HEK293T (cell line): ENCODE results near the gene OR4K2.
"Not testable (repeated sequence)": the region's sequence is repeated elsewhere in the genome, so short reads cannot be mapped to it uniquely, and the experiment has no call there.

ENCODE experiments used
- CTCF ChIA-PET: fragments of 350-600 bp; formaldehyde crosslinking; extraction: SDS; loops from one replicate; lab custom pipeline; 2021; ENCODE audit warnings: antibody characterized with exemption, inconsistent platforms; lab: Yijun Ruan, JAX
- POLR2A ChIA-PET: fragments of 350-600 bp; formaldehyde crosslinking; extraction: SDS; loops from one replicate; lab custom pipeline; 2020; ENCODE audit warnings: antibody characterized with exemption, inconsistent platforms; lab: Yijun Ruan, JAX
- DNase-seq: peaks from one replicate; pipeline ENCODE4 v3.0.0; 2012; ENCODE audit warnings: mixed read lengths; ENCODE audit errors: extremely low spot score
- ARNT ChIP-seq: fragments of 450-650 bp; IDR thresholded peaks from 2 replicates; pipeline ENCODE4 v1.6.1; 2017; ENCODE audit warnings: mild to moderate bottlenecking
- BHLHE40 ChIP-seq: fragments of 450-650 bp; IDR thresholded peaks from 2 replicates; pipeline ENCODE4 v1.6.1; 2016; ENCODE audit warnings: mild to moderate bottlenecking, moderate library complexity, borderline replicate concordance
- CTBP1 ChIP-seq: fragments of 450-650 bp; IDR thresholded peaks from 2 replicates; pipeline ENCODE4 v1.6.1; 2016; ENCODE audit warnings: borderline replicate concordance
- ELF4 ChIP-seq: fragments of 450-650 bp; IDR thresholded peaks from 2 replicates; pipeline ENCODE4 v1.6.1; 2017; ENCODE audit warnings: antibody characterized with exemption
- FOXA1 ChIP-seq: fragments of 450-650 bp; IDR thresholded peaks from 2 replicates; pipeline ENCODE4 v1.6.1; 2016; ENCODE audit warnings: mild to moderate bottlenecking
- FOXK2 ChIP-seq: fragments of 450-650 bp; IDR thresholded peaks from 2 replicates; pipeline ENCODE4 v1.6.1; 2016; ENCODE audit warnings: mild to moderate bottlenecking
- FOXM1 ChIP-seq: fragments of 450-650 bp; IDR thresholded peaks from 2 replicates; pipeline ENCODE4 v1.6.1; 2017; ENCODE audit warnings: mild to moderate bottlenecking, borderline replicate concordance
- HDGF ChIP-seq: fragments of 450-650 bp; IDR thresholded peaks from 2 replicates; pipeline ENCODE4 v1.6.1; 2017; ENCODE audit warnings: antibody characterized with exemption, borderline replicate concordance
- L3MBTL2 ChIP-seq: fragments of 450-650 bp; conservative IDR thresholded peaks from 2 replicates; pipeline ENCODE4 v1.6.1; 2016; ENCODE audit warnings: mild to moderate bottlenecking
- LEF1 ChIP-seq: fragments of 450-650 bp; IDR thresholded peaks from 2 replicates; pipeline ENCODE4 v1.6.1; 2017; ENCODE audit warnings: mild to moderate bottlenecking, borderline replicate concordance
- NFRKB ChIP-seq: fragments of 450-650 bp; IDR thresholded peaks from 2 replicates; pipeline ENCODE4 v1.6.1; 2016; ENCODE audit warnings: mild to moderate bottlenecking, moderate library complexity
- PKNOX1 ChIP-seq: fragments of 450-650 bp; IDR thresholded peaks from 2 replicates; pipeline ENCODE4 v1.6.1; 2016
- SP1 ChIP-seq: fragments of 450-650 bp; IDR thresholded peaks from 2 replicates; pipeline ENCODE4 v1.6.1; 2017
- SUZ12 ChIP-seq: fragments of 450-650 bp; IDR thresholded peaks from 2 replicates; pipeline ENCODE4 v1.6.1; 2016; ENCODE audit warnings: mild to moderate bottlenecking
- TARDBP ChIP-seq: fragments of 450-650 bp; IDR thresholded peaks from 2 replicates; pipeline ENCODE4 v1.6.1; 2016
- ZNF384 ChIP-seq: fragments of 450-650 bp; IDR thresholded peaks from 2 replicates; pipeline ENCODE4 v1.6.1; 2016

The OR4K2 gene, protein sequence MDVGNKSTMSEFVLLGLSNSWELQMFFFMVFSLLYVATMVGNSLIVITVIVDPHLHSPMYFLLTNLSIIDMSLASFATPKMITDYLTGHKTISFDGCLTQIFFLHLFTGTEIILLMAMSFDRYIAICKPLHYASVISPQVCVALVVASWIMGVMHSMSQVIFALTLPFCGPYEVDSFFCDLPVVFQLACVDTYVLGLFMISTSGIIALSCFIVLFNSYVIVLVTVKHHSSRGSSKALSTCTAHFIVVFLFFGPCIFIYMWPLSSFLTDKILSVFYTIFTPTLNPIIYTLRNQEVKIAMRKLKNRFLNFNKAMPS

DNA sequence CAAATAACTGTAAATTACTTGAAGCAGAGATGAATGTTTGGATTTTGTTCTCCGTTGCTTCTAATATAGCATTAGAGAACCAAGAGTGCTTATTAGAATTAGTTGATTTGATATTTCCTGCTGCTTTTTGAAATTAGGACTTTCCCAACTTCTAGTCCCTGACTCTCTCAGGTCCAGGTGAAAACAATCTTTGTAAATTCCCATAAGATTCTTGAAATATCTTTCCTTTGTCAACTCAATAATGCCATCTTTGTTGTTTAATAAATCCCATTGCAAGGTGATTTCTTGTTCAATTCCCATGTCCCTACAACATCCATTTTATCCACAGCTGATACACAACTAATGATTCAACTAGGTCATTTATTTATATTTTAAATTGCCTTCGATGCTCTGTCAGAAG, at the start of gene OR4K2:
TSS of gene OR4K2 (plus strand) at position 301 of the 400 bp plus-strand sequence. CDS start 1,126 bp downstream, outside the sequence.
- DNase-seq: no peak
- ChIA-PET CTCF (no interaction called here), POLR2A (no interaction called here)
- TF ChIP-seq L3MBTL2 (no peak), ARNT (no peak), FOXA1 (no peak), BHLHE40 (no peak), PKNOX1 (no peak), LEF1 (no peak), FOXM1 (no peak), NFRKB (no peak), HDGF (no peak), FOXK2 (no peak), ELF4 (no peak), ZNF384 (no peak), CTBP1 (no peak)

DNA sequence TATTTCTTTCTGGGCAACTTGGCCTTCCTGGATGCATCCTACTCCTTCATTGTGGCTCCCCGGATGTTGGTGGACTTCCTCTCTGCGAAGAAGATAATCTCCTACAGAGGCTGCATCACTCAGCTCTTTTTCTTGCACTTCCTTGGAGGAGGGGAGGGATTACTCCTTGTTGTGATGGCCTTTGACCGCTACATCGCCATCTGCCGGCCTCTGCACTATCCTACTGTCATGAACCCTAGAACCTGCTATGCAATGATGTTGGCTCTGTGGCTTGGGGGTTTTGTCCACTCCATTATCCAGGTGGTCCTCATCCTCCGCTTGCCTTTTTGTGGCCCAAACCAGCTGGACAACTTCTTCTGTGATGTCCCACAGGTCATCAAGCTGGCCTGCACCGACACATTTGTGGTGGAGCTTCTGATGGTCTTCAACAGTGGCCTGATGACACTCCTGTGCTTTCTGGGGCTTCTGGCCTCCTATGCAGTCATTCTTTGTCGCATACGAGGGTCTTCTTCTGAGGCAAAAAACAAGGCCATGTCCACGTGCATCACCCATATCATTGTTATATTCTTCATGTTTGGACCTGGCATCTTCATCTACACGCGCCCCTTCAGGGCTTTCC, 47.2 kb upstream of the OR4K2 start:
- POLR2A ChIA-PET, CTCF ChIA-PET, DNase-seq: not testable (repeated sequence)

GRCh38 chr14:19828314-19828713, 46.6 kb upstream of the OR4K2 start:
- CTCF ChIA-PET: no interaction called here
- no peak for DNase-seq
- POLR2A ChIA-PET: no interaction called here
- TF ChIP-seq FOXM1 (no peak), SUZ12 (no peak), CTBP1 (no peak)

DNA sequence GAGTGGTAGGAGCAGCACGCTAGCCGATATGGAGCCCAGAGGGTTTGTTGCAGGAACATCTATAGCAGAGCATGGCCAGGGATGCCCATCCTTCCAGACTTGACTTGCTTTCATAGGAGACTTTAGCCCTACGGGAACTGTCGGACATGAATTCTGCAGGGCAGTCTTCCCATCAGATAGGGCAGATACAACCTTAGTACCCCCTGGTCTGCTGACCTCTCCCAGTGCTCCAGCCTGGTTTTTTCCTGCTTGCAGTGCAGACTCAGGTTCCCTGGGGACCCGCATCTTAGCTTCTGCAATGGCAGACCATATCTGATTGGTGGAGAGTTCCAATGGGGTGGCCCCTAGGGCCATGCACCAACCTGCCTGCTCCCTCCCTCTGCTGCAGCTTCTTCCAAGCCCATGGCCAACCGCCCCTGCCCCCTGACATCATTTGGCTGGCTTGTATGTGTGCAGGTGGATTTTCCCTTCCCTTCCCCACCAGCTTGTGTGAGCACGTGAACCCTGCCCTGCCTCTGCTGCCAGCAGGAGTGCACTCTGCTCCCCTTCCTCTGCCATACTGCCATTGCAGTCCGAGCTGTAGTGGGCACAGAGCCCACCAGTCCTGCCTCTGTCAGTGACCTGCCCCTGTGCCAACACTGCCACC, 40.6 kb upstream of the OR4K2 start:
- DNase-seq, CTCF ChIA-PET, POLR2A ChIA-PET: not testable (repeated sequence)

- TF ChIP-seq TARDBP (no peak), ARNT (no peak), HDGF (no peak), L3MBTL2 (no peak), FOXM1 (no peak), LEF1 (no peak), SUZ12 (no peak), CTBP1 (no peak), FOXK2 (no peak), FOXA1 (no peak), ZNF384 (no peak), ELF4 (no peak), NFRKB (no peak), PKNOX1 (no peak), BHLHE40 (no peak), SP1 (no peak)
- ChIA-PET CTCF (no interaction called here), POLR2A (no interaction called here)
- DNase-seq: no peak
Observed at GRCh38 chr14:19838433-19838832, 36.5 kb upstream of the OR4K2 start.

DNA sequence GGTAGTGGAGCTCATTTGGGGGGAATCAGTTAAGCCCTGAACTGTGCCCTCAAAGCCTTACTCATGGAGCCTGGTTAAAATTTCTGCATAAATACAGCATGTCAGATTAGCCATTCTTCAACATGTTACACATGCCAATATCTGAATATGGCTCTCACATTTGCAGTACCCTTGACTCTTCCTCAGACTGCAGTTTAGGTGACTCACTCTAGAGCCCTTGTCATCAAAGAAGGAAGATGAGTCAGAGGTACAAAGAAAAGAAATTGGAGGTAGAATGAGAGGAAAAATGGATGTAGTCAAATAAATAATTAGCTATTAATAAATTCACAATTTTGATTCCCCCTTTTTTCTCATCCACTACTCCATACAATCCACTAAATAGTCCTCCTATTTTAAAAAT, 23.6 kb upstream of the OR4K2 start:
- ChIA-PET POLR2A (no interaction called here), CTCF (no interaction called here)
- DNase-seq: no peak
- TF ChIP-seq PKNOX1 (no peak), FOXM1 (no peak), NFRKB (no peak), L3MBTL2 (no peak), TARDBP (no peak), BHLHE40 (no peak), FOXA1 (no peak), FOXK2 (no peak), CTBP1 (no peak), ELF4 (no peak), SP1 (no peak), ZNF384 (no peak), HDGF (no peak), ARNT (no peak), LEF1 (no peak), SUZ12 (no peak)

- POLR2A ChIA-PET, DNase-seq, CTCF ChIA-PET: not testable (repeated sequence)
Observed at GRCh38 chr14:19866061-19866669, 8.8 kb upstream of the OR4K2 start.
